HG03039 (cell line): Measurements from ENCODE around the gene CD180.
A peak's percentile ranks its signal among the peaks of the same experiment; 100 is the strongest.

ENCODE experiments used
- ATAC-seq: cut with Tn5 transposase; IDR thresholded peaks from one replicate; pipeline ENCODE4 v1.9.1; 2021; ENCODE audit warnings: mild to moderate bottlenecking, moderate library complexity; ENCODE audit not compliant: unreplicated experiment

CD180 gene

DNA sequence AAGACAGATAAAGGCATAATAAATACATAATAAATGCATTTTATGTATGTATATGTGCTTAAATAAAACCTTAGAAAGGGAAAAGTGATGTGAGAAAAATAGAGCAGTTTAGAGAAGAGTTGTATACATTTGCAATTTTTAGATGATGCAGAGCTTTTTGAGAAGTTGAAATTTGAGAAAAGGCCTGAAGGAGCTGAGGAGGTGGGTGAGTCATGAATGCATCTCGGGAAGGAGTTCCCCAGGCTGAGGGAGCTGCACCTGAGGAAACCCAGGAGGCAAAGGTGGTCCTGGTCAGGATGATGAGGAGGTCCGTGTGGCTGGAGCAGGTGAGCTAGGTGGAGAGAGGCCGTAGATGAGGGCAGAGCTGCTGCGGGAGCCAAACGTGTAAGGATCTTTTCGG lies 17.4 kb upstream of the CD180 start:
- ATAC-seq = no peak

- ATAC-seq = no peak
Observed at GRCh38 chr5:67211926-67212325, 15.3 kb upstream of the CD180 start.

DNA sequence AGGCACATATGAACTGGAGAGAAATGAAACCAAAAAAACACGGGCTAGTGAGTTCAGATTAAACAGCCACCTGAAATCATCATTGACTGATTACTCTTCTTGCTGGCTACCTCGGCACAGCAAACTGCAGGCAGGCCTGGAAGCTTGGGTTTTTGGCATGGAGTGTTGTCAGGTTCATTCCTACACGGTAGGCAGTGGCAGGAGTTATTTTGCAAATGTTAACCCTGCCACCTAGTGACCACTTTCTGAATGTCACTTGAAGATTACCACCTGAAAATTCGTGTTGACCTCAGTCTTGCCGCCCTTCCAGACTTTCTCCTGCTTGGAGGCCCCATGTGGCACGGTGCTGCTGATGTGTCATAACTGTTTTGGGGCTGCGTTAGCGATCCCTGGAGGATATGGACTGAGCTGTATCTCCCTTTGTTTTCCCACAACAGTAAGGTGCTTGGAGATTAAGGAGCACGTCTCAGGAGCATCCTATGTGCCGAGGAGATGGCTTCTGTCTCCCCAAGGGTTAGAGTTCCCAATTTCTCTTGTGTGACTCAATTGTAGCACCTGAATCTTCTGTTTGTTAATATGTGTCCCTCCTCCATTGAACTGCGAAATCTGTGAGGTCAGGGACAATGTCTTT lies 12.7 kb upstream of the CD180 start:
- no peak for ATAC-seq

DNA sequence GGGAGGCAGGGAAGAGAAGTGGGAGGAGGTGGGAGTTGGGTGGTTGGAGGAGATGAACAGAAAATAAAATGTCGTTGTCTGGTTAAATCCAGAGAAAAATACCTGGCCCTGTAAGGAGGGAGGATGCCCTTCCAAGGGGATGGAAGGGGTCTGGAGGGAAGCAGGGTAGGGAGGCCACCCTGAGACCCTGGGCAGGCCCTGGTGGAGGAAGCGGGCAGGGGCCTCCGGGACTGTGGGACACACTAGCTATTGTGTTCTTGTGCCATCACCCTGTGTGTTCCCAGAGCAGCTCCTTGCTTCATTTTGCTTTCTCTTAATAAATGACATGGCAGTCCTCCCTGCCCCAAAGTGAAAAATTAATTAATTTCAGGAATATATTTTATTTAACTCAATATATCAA lies 11.8 kb upstream of the CD180 start:
- ATAC-seq = no peak

- ATAC-seq = peak; percentile 81
Observed at GRCh38 chr5:67206929-67207328, 10.3 kb upstream of the CD180 start.

GRCh38 chr5:67206461-67206860 lies 9.9 kb upstream of the CD180 start:
- no peak for ATAC-seq

DNA sequence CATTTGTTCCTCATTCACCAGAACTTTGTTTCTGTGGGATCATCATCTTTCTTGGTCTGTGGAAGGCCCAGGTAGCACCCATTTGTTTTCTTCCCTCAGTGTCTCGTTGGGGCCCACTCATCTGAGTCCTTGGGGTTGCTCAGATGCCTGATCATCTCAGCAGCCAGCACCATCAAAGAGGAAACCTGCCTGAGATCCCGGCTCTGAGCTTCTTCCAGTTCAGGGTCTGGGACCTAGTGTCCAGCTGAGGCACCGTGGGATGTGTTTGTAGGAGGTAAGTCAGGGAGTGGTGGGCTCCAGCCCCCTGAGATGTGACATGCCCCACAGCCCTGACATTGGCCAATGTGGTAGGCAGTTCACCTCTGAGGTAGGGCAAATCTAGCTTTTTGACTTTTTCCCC lies 9.4 kb upstream of the CD180 start:
- no peak for ATAC-seq

DNA sequence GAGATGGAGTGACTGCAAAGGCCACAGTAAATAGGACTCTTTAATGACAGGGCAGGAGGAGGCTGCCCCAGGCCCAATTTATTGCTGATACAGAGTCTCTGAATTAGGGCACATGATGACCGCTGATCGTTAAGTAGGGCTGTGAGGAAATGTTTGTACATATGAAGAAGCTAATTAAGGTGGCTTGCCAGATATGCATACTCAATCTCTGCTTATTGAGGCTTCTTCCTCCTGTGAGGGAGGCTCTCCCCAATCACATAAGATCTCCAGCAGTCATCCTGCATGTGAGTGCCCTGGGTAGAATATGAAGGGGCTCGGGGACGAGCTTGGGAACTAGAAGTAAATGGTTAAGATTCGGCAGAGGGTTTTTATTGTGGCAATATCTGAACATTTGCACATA lies 8.2 kb upstream of the CD180 start:
- ATAC-seq = no peak

DNA sequence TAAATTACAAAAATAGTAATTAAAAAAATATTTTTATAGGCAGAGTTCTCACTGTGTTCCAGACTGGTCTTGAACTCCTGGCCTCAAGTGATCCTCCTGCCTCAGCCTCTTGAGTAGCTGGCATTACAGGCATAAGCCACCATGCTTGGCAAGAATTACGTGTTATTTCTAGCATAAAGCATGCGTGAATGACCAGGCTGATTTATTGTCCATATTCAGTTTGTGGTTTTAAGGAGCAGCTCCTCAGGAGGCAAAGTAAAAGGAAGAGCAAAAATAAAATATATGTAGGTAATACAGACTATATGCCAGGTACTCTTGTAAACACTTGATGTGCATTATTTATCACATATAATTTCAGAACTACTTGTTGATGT lies 7.1 kb upstream of the CD180 start:
- no peak for ATAC-seq

- ATAC-seq = no peak
Observed at GRCh38 chr5:67202828-67203227, 6.2 kb upstream of the CD180 start.

DNA sequence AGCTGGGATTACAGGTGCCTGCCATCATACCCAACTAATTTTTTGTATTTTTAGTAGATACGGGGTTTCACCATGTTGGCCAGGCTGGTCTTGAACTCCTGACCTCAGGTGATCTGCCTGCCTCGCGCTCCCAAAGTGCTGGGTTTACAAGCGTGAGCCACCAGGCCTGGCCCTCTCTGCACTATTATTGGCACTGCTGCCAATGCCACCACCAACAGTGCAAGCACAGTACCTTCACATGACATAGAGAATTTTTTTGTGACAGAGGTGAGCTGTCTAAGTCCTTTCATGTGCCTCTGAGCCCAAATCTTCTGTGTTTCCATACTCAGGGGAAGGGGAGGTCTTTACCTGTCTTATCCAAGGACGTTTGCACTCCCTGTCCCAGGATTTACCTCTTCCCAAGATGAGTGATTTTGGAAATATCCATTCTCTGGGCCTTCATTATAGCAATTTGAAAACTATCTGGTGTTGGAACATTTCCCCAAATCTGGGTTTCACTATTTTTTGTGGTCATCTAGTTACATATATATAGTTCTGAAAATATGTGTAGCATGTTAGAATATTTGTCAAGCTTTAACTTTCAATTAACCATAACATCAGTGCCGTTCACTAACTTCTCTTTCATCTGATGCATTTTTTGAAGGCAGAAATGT lies 5.4 kb upstream of the CD180 start:
- no peak for ATAC-seq

DNA sequence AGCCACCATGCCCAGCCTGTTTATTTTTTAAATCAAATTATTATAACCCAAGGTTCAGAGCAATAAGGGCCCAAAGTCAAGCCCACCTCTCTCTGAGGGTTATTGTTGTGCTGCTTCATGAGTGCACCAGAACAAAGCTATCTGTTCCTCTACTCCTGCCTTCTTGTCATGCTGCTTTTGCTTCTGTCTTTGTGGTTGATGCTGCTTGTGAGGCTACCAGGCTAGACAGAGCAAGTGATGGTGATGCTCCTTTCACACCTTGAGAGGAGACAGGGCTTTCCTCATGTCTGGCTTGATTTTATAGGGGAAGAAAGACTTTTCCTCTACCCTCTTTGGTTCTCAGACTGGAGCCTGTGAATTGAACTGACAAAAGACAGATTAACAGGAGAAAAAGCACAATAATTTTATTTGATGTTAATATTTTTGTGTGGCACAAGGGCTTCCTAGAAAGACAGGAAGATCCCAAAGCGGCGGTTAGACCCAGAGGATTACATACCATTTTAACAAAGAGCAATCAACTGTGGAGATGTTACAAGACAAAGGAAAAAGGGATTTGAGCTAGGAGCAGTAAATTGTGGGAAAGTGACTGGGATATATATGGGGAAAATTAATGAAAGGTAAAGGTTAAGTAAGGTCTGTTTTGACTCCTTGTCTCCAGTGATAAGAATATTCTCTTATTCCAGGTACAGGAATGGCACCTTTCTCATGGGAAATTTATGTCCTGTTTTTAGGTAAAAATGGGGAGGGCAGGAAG lies 4.4 kb upstream of the CD180 start:
- no peak for ATAC-seq

DNA sequence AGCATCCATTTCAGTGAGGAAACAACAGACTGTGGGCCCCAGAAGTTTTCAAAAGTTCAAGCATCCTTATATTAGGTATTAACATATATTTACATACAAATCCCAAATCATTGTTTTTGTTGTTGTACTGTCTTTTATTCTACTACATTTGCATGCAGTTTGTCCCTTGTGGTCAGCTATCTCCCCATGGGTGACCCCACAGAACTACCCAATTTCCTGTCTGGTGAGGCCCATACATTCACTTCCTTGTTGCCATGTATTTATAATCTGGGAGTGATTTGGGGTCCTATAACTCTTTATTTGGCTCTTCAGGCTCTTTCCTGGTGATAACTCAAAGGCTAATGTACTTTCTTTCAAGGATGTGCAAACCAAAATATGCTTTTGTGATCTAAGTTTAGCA lies 3.3 kb upstream of the CD180 start:
- ATAC-seq = no peak

DNA sequence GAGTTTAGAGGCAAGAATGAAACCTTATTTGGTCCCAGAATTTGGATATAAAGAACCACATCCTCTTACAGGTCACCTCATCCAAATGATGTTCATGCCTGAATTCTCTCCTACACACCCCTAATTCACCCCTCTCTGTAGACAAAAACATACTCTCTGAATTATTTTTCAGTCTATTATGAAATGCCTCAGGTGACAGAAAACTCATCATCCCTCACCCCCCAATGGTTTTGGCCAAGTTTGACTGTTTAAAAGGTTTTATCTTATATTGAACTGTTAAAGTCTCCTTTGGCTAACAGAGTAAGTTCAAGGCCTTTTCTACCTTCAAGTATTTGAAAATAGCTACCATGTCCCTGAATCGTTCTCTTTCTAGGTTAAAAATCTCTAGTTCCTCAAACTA lies 2.3 kb upstream of the CD180 start:
- no peak for ATAC-seq

DNA sequence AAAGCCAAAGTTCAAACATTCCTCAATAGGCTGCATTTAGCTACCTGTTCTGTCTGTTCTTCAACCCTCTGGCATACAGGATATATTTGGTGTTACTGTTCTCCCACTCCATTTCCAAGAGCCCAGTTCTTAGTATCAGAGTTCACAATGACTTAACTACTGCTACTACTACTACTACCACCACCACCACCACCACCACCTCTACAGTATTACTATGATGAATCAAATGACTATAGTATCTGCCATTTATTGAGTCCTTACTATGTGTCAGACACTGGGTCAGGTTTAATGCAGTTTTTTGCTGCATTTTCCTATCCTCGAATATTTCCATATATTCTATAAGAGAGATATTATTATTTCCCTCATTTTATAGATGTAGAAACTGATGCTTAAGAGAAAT lies 937 bp upstream of the CD180 start:
- no peak for ATAC-seq

- peak; percentile 32 for ATAC-seq
Observed at GRCh38 chr5:67195406-67196275, 958 bp downstream of the CD180 start.

DNA sequence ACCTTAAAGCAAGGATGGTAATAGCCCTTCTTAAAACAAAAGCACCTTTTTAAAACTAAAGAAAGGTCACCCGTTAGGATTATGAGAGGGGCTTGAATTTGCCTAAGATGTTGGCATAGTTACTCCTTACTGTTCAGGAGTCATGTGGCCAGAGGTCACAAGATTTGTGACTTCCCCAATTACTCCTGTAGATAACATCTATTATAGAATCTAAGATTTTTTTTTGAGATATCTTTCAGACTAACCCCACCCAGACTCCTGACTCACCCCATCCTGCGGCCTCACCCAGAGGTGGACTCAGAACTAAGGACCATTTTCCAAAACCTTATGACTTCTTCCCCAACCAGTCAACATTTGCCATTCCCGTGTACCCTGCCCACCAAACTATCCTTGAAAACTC lies 2.4 kb downstream of the CD180 start:
- ATAC-seq = no peak

- ATAC-seq = no peak
Observed at GRCh38 chr5:67193439-67193807, 3.2 kb downstream of the CD180 start.

GRCh38 chr5:67192719-67193438 lies 3.7 kb downstream of the CD180 start:
- peak; percentile 32 for ATAC-seq

DNA sequence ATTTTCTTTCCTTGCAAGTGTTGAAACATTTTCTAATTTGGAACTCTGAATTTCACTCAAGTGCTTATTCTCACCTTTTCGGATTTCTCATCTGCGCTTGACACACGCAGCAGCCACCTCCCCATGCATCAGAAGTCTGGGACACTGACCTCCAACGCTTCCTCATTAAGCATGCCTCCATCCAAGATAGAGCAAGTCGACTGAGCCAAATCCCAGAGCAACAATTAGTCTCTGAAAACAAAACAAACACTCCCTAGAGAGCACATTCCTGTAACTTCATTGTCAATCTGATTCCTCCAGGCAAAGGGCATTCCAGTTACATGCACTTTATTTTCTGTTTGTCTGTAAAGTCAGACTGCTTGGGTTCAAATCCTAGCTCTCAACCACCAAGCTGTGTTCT lies 5.7 kb downstream of the CD180 start:
- no peak for ATAC-seq

DNA sequence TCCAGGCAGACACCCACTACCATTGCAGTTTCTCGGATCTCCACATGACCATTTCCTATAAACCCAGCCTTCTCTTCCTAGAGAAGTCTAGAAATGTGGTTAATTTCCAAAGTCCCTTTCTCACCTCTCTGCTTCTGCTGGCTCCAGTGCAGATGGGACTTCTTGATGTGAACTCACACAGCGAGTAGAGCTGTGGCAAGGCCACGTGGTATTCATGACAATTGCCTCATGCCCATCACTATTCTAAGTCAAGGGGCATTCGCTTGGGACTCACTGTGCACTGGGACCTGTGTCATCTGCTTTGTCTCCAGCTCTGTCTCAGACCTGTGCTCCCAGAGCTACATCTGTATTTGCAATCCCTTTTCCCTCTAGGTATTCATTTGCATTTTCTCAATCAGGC lies 6.2 kb downstream of the CD180 start:
- no peak for ATAC-seq
